Endodermal cell (in vitro differentiated cells): Measurements from ENCODE around the gene IGHMBP2. TPM values are rescaled to one million over a fixed set of nuclear protein-coding genes. Genes with fewer than 3 reads are reported as not detected.

ENCODE experiments used
- DNase-seq: peaks from one replicate; pipeline ENCODE4 v3.0.0-alpha.2; 2017
- H3K27ac ChIP-seq: 2 replicates; pipeline ENCODE4 v1.5.1; 2013; ENCODE audit warnings: mild to moderate bottlenecking, low read depth, low read length, moderate library complexity
- H3K27me3 ChIP-seq: 2 replicates; pipeline ENCODE4 v1.6.1; 2013; ENCODE audit warnings: mild to moderate bottlenecking, low read length, moderate library complexity; ENCODE audit not compliant: insufficient read depth, control insufficient read depth, poor library complexity, severe bottlenecking
- H3K36me3 ChIP-seq: 2 replicates; pipeline ENCODE4 v1.7.0; 2013; ENCODE audit warnings: mild to moderate bottlenecking, low read length, moderate library complexity; ENCODE audit not compliant: control insufficient read depth, insufficient read depth
- H3K4me1 ChIP-seq: one replicate; pipeline ENCODE4 v1.7.0; 2013; ENCODE audit warnings: low read length; ENCODE audit not compliant: control insufficient read depth, insufficient read depth
- H3K4me3 ChIP-seq: 2 replicates; pipeline ENCODE4 v1.5.1; 2013; ENCODE audit warnings: mild to moderate bottlenecking, low read length, moderate library complexity
- H3K9ac ChIP-seq: 2 replicates; pipeline ENCODE4 v1.6.1; 2013; ENCODE audit warnings: mild to moderate bottlenecking, low read length, moderate library complexity; ENCODE audit not compliant: poor library complexity, severe bottlenecking; ENCODE audit errors: extremely low read depth
- H3K9me3 ChIP-seq: 2 replicates; pipeline ENCODE4 v1.6.1; 2013; ENCODE audit warnings: mild to moderate bottlenecking, low read length, moderate library complexity; ENCODE audit not compliant: control insufficient read depth
- H3K27ac Mint-ChIP-seq: 2 replicates; pipeline ENCODE4 v1.8.0; 2020; ENCODE audit warnings: mixed read lengths
- H3K27me3 Mint-ChIP-seq: 2 replicates; pipeline ENCODE4 v1.8.0; 2021; ENCODE audit warnings: mild to moderate bottlenecking, mixed read lengths; ENCODE audit not compliant: insufficient read depth
- H3K36me3 Mint-ChIP-seq: 2 replicates; pipeline ENCODE4 v1.8.0; 2020; ENCODE audit warnings: low read depth, mixed read lengths
- H3K4me1 Mint-ChIP-seq: 2 replicates; pipeline ENCODE4 v1.8.0; 2020; ENCODE audit warnings: mixed read lengths
- H3K4me3 Mint-ChIP-seq: 2 replicates; pipeline ENCODE4 v1.8.0; 2020; ENCODE audit warnings: mild to moderate bottlenecking, moderate library complexity, mixed read lengths
- H3K9me3 Mint-ChIP-seq: 2 replicates; pipeline ENCODE4 v1.8.0; 2020; ENCODE audit warnings: mild to moderate bottlenecking, mixed read lengths
- CTCF ChIP-seq: fragments of 200-600 bp; sonication (generic); conservative IDR thresholded peaks from 2 replicates; pipeline ENCODE4 v1.5.0; 2021; ENCODE audit warnings: antibody characterized with exemption, mild to moderate bottlenecking
- WGBS, 2 experiments: methylation state at CpG; one replicate each; pipeline versions ENCODE4 v1.1.5 to v1.1.7; 2013; ENCODE audit warnings: missing lambda C conversion rate in 2 of 2, mixed read lengths in 1 of 2; ENCODE audit not compliant: insufficient coverage in 1 of 2, insufficient read length in 1 of 2; 5-methylcytosine and 5-hydroxymethylcytosine counted together
- total RNA-seq, 2 donors: library from RNA; stranded (reverse); fragmentation: NEBNext Ultra II Directional in 1 of 2; extraction: Animal tissue kit (Norgen Biotek cat#: 25700) in 1 of 2; gene quantifications; 2 replicates in 1 of 2; 3 replicates in 1 of 2; pipeline ENCODE4 v1.2.1, GENCODE V29; 2021

Gene IGHMBP2
- total RNA-seq, 2 donors from 2014 or later, result 23.9 to 28.3 TPM

GRCh38 chr11:68924073-68924925, 20.6 kb downstream of the IGHMBP2 start:
- H3K9ac ChIP-seq, result no peak overlapping the region
- peak overlapping the region; percentile 61 for H3K4me3 ChIP-seq
- H3K4me1 Mint-ChIP-seq, result no peaks in the 10 kb centered on the region
- 94 to 95% methylated on average over 9 to 10 of the region's 10 CpGs for WGBS, 2 experiments
- H3K36me3 ChIP-seq, result peaks cover 93% of the 10 kb centered on the region
- H3K36me3 Mint-ChIP-seq, result peaks cover 95% of the 10 kb centered on the region
- peaks cover 40% of the 10 kb centered on the region for H3K9me3 ChIP-seq
- no peak overlapping the region for H3K4me3 Mint-ChIP-seq
- peaks cover 35% of the 10 kb centered on the region for H3K9me3 Mint-ChIP-seq
- H3K4me1 ChIP-seq, result peaks cover 5% of the 10 kb centered on the region
- H3K27me3 ChIP-seq, result no peaks in the 10 kb centered on the region
- TF ChIP-seq CTCF, result no peak
- H3K27ac Mint-ChIP-seq, result peak overlapping the region; percentile 39
- no peak for DNase-seq
- no peaks in the 10 kb centered on the region for H3K27me3 Mint-ChIP-seq
- no peak overlapping the region for H3K27ac ChIP-seq

GRCh38 chr11:68925611-68926010, 21.9 kb downstream of the IGHMBP2 start:
- Histone ChIP-seq H3K4me3 (peak overlapping the region; percentile 61), H3K9me3 (peaks cover 40% of the 10 kb centered on the region), H3K4me1 (peaks cover 5% of the 10 kb centered on the region), H3K36me3 (peaks cover 93% of the 10 kb centered on the region), H3K27ac (no peak overlapping the region), H3K9ac (no peak overlapping the region), H3K27me3 (no peaks in the 10 kb centered on the region)
- no peak for DNase-seq
- H3K27me3 Mint-ChIP-seq, result no peaks in the 10 kb centered on the region
- no peaks in the 10 kb centered on the region for H3K4me1 Mint-ChIP-seq
- H3K9me3 Mint-ChIP-seq, result peaks cover 35% of the 10 kb centered on the region
- H3K27ac Mint-ChIP-seq, result no peak overlapping the region
- WGBS, 2 experiments, result 93 to 97% methylated on average over 3 of the region's 3 CpGs
- H3K4me3 Mint-ChIP-seq, result no peak overlapping the region
- no peak for TF ChIP-seq CTCF
- peaks cover 95% of the 10 kb centered on the region for H3K36me3 Mint-ChIP-seq

GRCh38 chr11:68927280-68928135, 23.8 kb downstream of the IGHMBP2 start:
- WGBS, 2 experiments, result 94 to 97% methylated on average over 11 to 12 of the region's 12 CpGs
- no peak for DNase-seq
- H3K4me1 Mint-ChIP-seq, result no peaks in the 10 kb centered on the region
- Histone ChIP-seq H3K36me3 (peaks cover 76% of the 10 kb centered on the region), H3K27ac (no peak overlapping the region), H3K27me3 (no peaks in the 10 kb centered on the region), H3K4me1 (peaks cover 5% of the 10 kb centered on the region), H3K9me3 (peaks cover 33% of the 10 kb centered on the region), H3K4me3 (peak overlapping the region; percentile 61), H3K9ac (no peak overlapping the region)
- TF ChIP-seq CTCF, result no peak
- peaks cover 85% of the 10 kb centered on the region for H3K36me3 Mint-ChIP-seq
- no peak overlapping the region for H3K4me3 Mint-ChIP-seq
- no peaks in the 10 kb centered on the region for H3K27me3 Mint-ChIP-seq
- peak overlapping the region; percentile 30 for H3K27ac Mint-ChIP-seq
- peaks cover 35% of the 10 kb centered on the region for H3K9me3 Mint-ChIP-seq
